HepG2 (cell line): ENCODE measurements around the gene SMIM12. TPM values are rescaled to one million over a fixed set of nuclear protein-coding genes. Genes with fewer than 3 reads are reported as not detected.

Source experiments
- BHLHE40 ChIP-seq: IDR thresholded peaks from 2 replicates; pipeline ENCODE4 v1.6.1; 2011; ENCODE audit warnings: low read length, improper control_type of control experiment
- FOXC1 ChIP-seq: sonication (generic); formaldehyde crosslinking; IDR thresholded peaks from 2 replicates; pipeline ENCODE4 v1.8.0; 2022; ENCODE audit warnings: mild to moderate bottlenecking, missing genetic modification reagents, borderline replicate concordance
- GMEB1 ChIP-seq: sonication (generic); formaldehyde crosslinking; IDR thresholded peaks from 2 replicates; pipeline ENCODE4 v1.5.1; 2020; ENCODE audit warnings: missing genetic modification reagents, mild to moderate bottlenecking, borderline replicate concordance
- GPN1 ChIP-seq: sonication (generic); formaldehyde crosslinking; IDR thresholded peaks from 2 replicates; pipeline ENCODE4 v1.5.1; 2020; ENCODE audit warnings: missing genetic modification reagents, borderline replicate concordance
- HOMEZ ChIP-seq: IDR thresholded peaks from 2 replicates; pipeline ENCODE4 v1.6.1; 2016; ENCODE audit warnings: low read depth
- MIER2 ChIP-seq: IDR thresholded peaks from 2 replicates; pipeline ENCODE4 v1.6.1; 2016; ENCODE audit warnings: missing biosample characterization, missing genetic modification reagents
- MLX ChIP-seq: IDR thresholded peaks from 2 replicates; pipeline ENCODE4 v1.6.1; 2016
- NCOA5 ChIP-seq: sonication (generic); formaldehyde crosslinking; IDR thresholded peaks from 2 replicates; pipeline ENCODE4 v1.4.0; 2020; ENCODE audit warnings: missing genetic modification reagents
- ONECUT2 ChIP-seq: sonication (generic); formaldehyde crosslinking; IDR thresholded peaks from 2 replicates; pipeline ENCODE4 v1.4.0; 2020; ENCODE audit warnings: missing genetic modification reagents
- PRDM4 ChIP-seq: sonication (generic); formaldehyde crosslinking; IDR thresholded peaks from 2 replicates; pipeline ENCODE4 v1.9.0; 2021; ENCODE audit warnings: missing genetic modification reagents, borderline replicate concordance
- UBTF ChIP-seq: sonication (generic); formaldehyde crosslinking; IDR thresholded peaks from 2 replicates; pipeline ENCODE4 v1.4.0; 2020; ENCODE audit warnings: mild to moderate bottlenecking, missing genetic modification reagents
- XRCC5 ChIP-seq: fragments of 200-400 bp; formaldehyde crosslinking; optimal IDR thresholded peaks from 2 replicates; pipeline ENCODE3; 2017; ENCODE audit warnings: mild to moderate bottlenecking, low read length
- ZBTB10 ChIP-seq: sonication (generic); formaldehyde crosslinking; IDR thresholded peaks from 2 replicates; pipeline ENCODE4 v1.4.0; 2020; ENCODE audit warnings: missing genetic modification reagents, borderline replicate concordance
- ZMAT5 ChIP-seq: sonication (generic); formaldehyde crosslinking; IDR thresholded peaks from 2 replicates; pipeline ENCODE4 v1.5.0; 2020; ENCODE audit warnings: mild to moderate bottlenecking, low read depth, missing genetic modification reagents, borderline replicate concordance
- ZNF30 ChIP-seq: sonication (generic); formaldehyde crosslinking; IDR thresholded peaks from 2 replicates; pipeline ENCODE4 v1.5.0; 2020; ENCODE audit warnings: mild to moderate bottlenecking, missing genetic modification reagents
- ZNF367 ChIP-seq: sonication (generic); formaldehyde crosslinking; IDR thresholded peaks from 2 replicates; pipeline ENCODE4 v1.4.0; 2020; ENCODE audit warnings: missing genetic modification reagents, borderline replicate concordance
- ZNF879 ChIP-seq: sonication (generic); formaldehyde crosslinking; IDR thresholded peaks from 2 replicates; pipeline ENCODE4 v1.8.1; 2023; ENCODE audit warnings: missing genetic modification reagents
- polyA plus RNA-seq, 8 experiments: library from polyadenylated mRNA; depleted of rRNA in 3 of 8; stranded (reverse) in 7 of 8; unstranded in 1 of 8; fragments of >200 nt; fragmentation: Illumina TruSeq in 4 of 8; extraction: Trizol in 4 of 8; gene quantifications; 2 replicates each; pipeline versions ENCODE4 v1.2.1 to v1.2.3, GENCODE V29; 2011 to 2016; ENCODE audit warnings: low read depth in 4 of 8, missing spikeins in 1 of 8, mixed read lengths in 1 of 8; ENCODE audit not compliant: insufficient read depth in 1 of 8
- total RNA-seq, 5 experiments: library from RNA; depleted of rRNA; stranded (reverse); fragments of >200 nt; fragmentation: Illumina TruSeq; extraction: Trizol; gene quantifications; 2 replicates each; pipeline ENCODE4 v1.2.3, GENCODE V29; 2016; ENCODE audit warnings: low read depth in 1 of 5

SMIM12 gene
- total and polyA plus RNA-seq, 2 of the 13 experiments (the other 11 are each of a cell fraction or from before 2014, with no cell fraction given) = 20.1 to 41.3 TPM

- TF ChIP-seq HOMEZ = peak; percentile 32; the same call in 1 of the 2 replicates
- no peak for TF ChIP-seq ZBTB10 (CRISPR knock-in tag)
- no peak for TF ChIP-seq ZNF30 (CRISPR knock-in tag)
- TF ChIP-seq ONECUT2 (CRISPR knock-in tag) = no peak
- no peak for TF ChIP-seq MLX (CRISPR knock-in tag)
- TF ChIP-seq ZNF367 (CRISPR knock-in tag) = no peak
- peak; percentile 63 for TF ChIP-seq UBTF (CRISPR knock-in tag)
- no peak for TF ChIP-seq ZMAT5 (CRISPR knock-in tag)
- no peak for TF ChIP-seq GPN1 (CRISPR knock-in tag)
- no peak for TF ChIP-seq ZNF879 (CRISPR knock-in tag)
- no peak for TF ChIP-seq MIER2
- no peak for TF ChIP-seq PRDM4 (CRISPR knock-in tag)
- TF ChIP-seq GMEB1 (CRISPR knock-in tag) = peak; percentile 41; the same call in 1 of the 2 replicates
- TF ChIP-seq BHLHE40 = no peak
- no peak for TF ChIP-seq NCOA5 (CRISPR knock-in tag)
- TF ChIP-seq FOXC1 = no peak
- TF ChIP-seq XRCC5 = peak; percentile 35
These were observed 34.0 kb downstream of the SMIM12 start (continued) for GRCh38 chr1:34825455-34826091.
